HepG2 (cell line): Measurements from ENCODE around the gene AP1S3. TPM values are rescaled to one million over a fixed set of nuclear protein-coding genes. Genes with fewer than 3 reads are reported as not detected.

ENCODE experiments used
- BHLHE40 ChIP-seq: IDR thresholded peaks from 2 replicates; pipeline ENCODE4 v1.6.1; 2011; ENCODE audit warnings: low read length, improper control_type of control experiment
- CEBPG ChIP-seq: IDR thresholded peaks from 2 replicates; pipeline ENCODE4 v1.6.1; 2016
- DMAP1 ChIP-seq: IDR thresholded peaks from 2 replicates; pipeline ENCODE4 v1.6.1; 2016
- ETV5 ChIP-seq: IDR thresholded peaks from 2 replicates; pipeline ENCODE4 v1.6.1; 2018; ENCODE audit warnings: missing biosample characterization, missing genetic modification reagents, inconsistent platforms, borderline replicate concordance
- MAFK ChIP-seq, 2 experiments: IDR thresholded peaks in 1 of 2; conservative IDR thresholded peaks in 1 of 2; 2 replicates each; pipeline ENCODE4 v1.6.1; 2011; ENCODE audit warnings: improper control_type of control experiment in 2 of 2, low read length in 2 of 2
- POGZ ChIP-seq: sonication (generic); formaldehyde crosslinking; IDR thresholded peaks from 2 replicates; pipeline ENCODE4 v1.4.0; 2020; ENCODE audit warnings: mild to moderate bottlenecking, missing genetic modification reagents
- RFXAP ChIP-seq: sonication (generic); formaldehyde crosslinking; IDR thresholded peaks from 2 replicates; pipeline ENCODE4 v1.4.0; 2020; ENCODE audit warnings: missing genetic modification reagents, borderline replicate concordance
- ZNF317 ChIP-seq: sonication (generic); formaldehyde crosslinking; IDR thresholded peaks from 2 replicates; pipeline ENCODE4 v1.5.0; 2020; ENCODE audit warnings: mild to moderate bottlenecking, missing genetic modification reagents
- ZNF441 ChIP-seq: sonication (generic); formaldehyde crosslinking; IDR thresholded peaks from 2 replicates; pipeline ENCODE4 v1.7.0; 2021; ENCODE audit warnings: missing genetic modification reagents, borderline replicate concordance
- ZNF446 ChIP-seq: sonication (generic); formaldehyde crosslinking; IDR thresholded peaks from 2 replicates; pipeline ENCODE4 v1.5.0; 2020; ENCODE audit warnings: mild to moderate bottlenecking, missing genetic modification reagents
- ZNF552 ChIP-seq: sonication (generic); formaldehyde crosslinking; IDR thresholded peaks from 2 replicates; pipeline ENCODE4 v1.9.0; 2022; ENCODE audit warnings: missing genetic modification reagents, mild to moderate bottlenecking, borderline replicate concordance
- polyA plus RNA-seq, 8 experiments: library from polyadenylated mRNA; depleted of rRNA in 3 of 8; stranded (reverse) in 7 of 8; unstranded in 1 of 8; fragments of >200 nt; fragmentation: Illumina TruSeq in 4 of 8; extraction: Trizol in 4 of 8; gene quantifications; 2 replicates each; pipeline versions ENCODE4 v1.2.1 to v1.2.3, GENCODE V29; 2011 to 2016; ENCODE audit warnings: low read depth in 4 of 8, missing spikeins in 1 of 8, mixed read lengths in 1 of 8; ENCODE audit not compliant: insufficient read depth in 1 of 8
- total RNA-seq, 5 experiments: library from RNA; depleted of rRNA; stranded (reverse); fragments of >200 nt; fragmentation: Illumina TruSeq; extraction: Trizol; gene quantifications; 2 replicates each; pipeline ENCODE4 v1.2.3, GENCODE V29; 2016; ENCODE audit warnings: low read depth in 1 of 5
- TF ChIP-seq, protein P1 (sequence below): sonication (generic); formaldehyde crosslinking; IDR thresholded peaks from 2 replicates; pipeline ENCODE4 v1.4.0; 2020; ENCODE audit warnings: low read depth, missing genetic modification reagents
- TF ChIP-seq, protein P2 (sequence below): sonication (generic); formaldehyde crosslinking; IDR thresholded peaks from 2 replicates; pipeline ENCODE4 v1.4.0; 2020; ENCODE audit warnings: missing genetic modification reagents
- TF ChIP-seq, protein P3 (sequence below): sonication (generic); formaldehyde crosslinking; IDR thresholded peaks from 2 replicates; pipeline ENCODE4 v1.4.0; 2020; ENCODE audit warnings: mild to moderate bottlenecking, low read depth, missing genetic modification reagents
- TF ChIP-seq, protein P4 (sequence below): sonication (generic); formaldehyde crosslinking; IDR thresholded peaks from 2 replicates; pipeline ENCODE4 v1.4.0; 2020; ENCODE audit warnings: mild to moderate bottlenecking, missing genetic modification reagents, borderline replicate concordance
- TF ChIP-seq, protein P5 (sequence below): sonication (generic); formaldehyde crosslinking; IDR thresholded peaks from 2 replicates; pipeline ENCODE4 v1.4.0; 2020; ENCODE audit warnings: missing genetic modification reagents

AP1S3 gene
- total and polyA plus RNA-seq, 2 of the 13 experiments (the other 11 are each of a cell fraction or from before 2014, with no cell fraction given) = 3.0 to 16.3 TPM

DNA sequence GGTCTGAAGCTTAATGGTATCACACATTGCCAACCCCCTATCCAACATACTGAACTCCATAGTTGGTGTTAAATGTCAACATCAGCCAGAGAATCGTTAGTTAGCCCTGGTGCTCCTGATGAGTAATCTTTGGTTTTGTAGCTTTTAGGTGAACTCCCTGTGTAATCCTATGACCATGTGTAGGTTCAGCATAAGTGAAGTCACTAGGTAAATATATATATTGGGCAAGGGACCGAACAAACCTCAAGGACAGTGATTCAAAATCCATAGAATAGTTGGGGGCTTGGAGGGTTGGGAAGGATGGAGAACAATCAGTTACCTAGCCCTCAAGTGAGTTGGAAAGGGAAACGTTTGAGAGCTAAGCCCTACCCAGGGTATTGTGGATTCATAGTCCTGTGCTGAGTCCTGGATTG is 16.0 kb upstream of the AP1S3 start (continued):
- TF ChIP-seq, protein P1, sequence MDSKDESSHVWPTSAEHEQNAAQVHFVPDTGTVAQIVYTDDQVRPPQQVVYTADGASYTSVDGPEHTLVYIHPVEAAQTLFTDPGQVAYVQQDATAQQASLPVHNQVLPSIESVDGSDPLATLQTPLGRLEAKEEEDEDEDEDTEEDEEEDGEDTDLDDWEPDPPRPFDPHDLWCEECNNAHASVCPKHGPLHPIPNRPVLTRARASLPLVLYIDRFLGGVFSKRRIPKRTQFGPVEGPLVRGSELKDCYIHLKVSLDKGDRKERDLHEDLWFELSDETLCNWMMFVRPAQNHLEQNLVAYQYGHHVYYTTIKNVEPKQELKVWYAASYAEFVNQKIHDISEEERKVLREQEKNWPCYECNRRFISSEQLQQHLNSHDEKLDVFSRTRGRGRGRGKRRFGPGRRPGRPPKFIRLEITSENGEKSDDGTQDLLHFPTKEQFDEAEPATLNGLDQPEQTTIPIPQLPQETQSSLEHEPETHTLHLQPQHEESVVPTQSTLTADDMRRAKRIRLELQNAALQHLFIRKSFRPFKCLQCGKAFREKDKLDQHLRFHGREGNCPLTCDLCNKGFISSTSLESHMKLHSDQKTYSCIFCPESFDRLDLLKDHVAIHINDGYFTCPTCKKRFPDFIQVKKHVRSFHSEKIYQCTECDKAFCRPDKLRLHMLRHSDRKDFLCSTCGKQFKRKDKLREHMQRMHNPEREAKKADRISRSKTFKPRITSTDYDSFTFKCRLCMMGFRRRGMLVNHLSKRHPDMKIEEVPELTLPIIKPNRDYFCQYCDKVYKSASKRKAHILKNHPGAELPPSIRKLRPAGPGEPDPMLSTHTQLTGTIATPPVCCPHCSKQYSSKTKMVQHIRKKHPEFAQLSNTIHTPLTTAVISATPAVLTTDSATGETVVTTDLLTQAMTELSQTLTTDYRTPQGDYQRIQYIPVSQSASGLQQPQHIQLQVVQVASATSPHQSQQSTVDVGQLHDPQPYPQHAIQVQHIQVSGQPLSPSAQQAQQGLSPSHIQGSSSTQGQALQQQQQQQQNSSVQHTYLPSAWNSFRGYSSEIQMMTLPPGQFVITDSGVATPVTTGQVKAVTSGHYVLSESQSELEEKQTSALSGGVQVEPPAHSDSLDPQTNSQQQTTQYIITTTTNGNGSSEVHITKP (CRISPR knock-in tag) = no peak
- 0 out of 2 replicates have a peak, but pooled peaks have one; percentile 4 for TF ChIP-seq BHLHE40
- peak; percentile 43; the same call in 1 of the 2 replicates for TF ChIP-seq CEBPG (CRISPR knock-in tag)
- TF ChIP-seq, protein P2, sequence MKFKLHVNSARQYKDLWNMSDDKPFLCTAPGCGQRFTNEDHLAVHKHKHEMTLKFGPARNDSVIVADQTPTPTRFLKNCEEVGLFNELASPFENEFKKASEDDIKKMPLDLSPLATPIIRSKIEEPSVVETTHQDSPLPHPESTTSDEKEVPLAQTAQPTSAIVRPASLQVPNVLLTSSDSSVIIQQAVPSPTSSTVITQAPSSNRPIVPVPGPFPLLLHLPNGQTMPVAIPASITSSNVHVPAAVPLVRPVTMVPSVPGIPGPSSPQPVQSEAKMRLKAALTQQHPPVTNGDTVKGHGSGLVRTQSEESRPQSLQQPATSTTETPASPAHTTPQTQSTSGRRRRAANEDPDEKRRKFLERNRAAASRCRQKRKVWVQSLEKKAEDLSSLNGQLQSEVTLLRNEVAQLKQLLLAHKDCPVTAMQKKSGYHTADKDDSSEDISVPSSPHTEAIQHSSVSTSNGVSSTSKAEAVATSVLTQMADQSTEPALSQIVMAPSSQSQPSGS (CRISPR knock-in tag) = no peak
- TF ChIP-seq ZNF317 (CRISPR knock-in tag) = 0 out of 2 replicates have a peak, but pooled peaks have one; percentile 50
- no peak for TF ChIP-seq RFXAP (CRISPR knock-in tag)
- TF ChIP-seq POGZ (CRISPR knock-in tag) = peak; percentile 28; the same call in 1 of the 2 replicates
- TF ChIP-seq DMAP1 (CRISPR knock-in tag) = no peak
- 0 out of 4 replicates have a peak, but pooled peaks of 1 of the 2 experiments have one; percentile 3 for TF ChIP-seq MAFK (conservative IDR thresholded peaks at IDR 0.05 in 1 of 2, IDR thresholded peaks at IDR 0.05 in 1 of 2; ENCODE audit: low read length in 2 of 2)
- TF ChIP-seq, protein P3, sequence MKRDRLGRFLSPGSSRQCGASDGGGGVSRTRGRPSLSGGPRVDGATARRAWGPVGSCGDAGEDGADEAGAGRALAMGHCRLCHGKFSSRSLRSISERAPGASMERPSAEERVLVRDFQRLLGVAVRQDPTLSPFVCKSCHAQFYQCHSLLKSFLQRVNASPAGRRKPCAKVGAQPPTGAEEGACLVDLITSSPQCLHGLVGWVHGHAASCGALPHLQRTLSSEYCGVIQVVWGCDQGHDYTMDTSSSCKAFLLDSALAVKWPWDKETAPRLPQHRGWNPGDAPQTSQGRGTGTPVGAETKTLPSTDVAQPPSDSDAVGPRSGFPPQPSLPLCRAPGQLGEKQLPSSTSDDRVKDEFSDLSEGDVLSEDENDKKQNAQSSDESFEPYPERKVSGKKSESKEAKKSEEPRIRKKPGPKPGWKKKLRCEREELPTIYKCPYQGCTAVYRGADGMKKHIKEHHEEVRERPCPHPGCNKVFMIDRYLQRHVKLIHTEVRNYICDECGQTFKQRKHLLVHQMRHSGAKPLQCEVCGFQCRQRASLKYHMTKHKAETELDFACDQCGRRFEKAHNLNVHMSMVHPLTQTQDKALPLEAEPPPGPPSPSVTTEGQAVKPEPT (CRISPR knock-in tag) = no peak
- TF ChIP-seq, protein P4, sequence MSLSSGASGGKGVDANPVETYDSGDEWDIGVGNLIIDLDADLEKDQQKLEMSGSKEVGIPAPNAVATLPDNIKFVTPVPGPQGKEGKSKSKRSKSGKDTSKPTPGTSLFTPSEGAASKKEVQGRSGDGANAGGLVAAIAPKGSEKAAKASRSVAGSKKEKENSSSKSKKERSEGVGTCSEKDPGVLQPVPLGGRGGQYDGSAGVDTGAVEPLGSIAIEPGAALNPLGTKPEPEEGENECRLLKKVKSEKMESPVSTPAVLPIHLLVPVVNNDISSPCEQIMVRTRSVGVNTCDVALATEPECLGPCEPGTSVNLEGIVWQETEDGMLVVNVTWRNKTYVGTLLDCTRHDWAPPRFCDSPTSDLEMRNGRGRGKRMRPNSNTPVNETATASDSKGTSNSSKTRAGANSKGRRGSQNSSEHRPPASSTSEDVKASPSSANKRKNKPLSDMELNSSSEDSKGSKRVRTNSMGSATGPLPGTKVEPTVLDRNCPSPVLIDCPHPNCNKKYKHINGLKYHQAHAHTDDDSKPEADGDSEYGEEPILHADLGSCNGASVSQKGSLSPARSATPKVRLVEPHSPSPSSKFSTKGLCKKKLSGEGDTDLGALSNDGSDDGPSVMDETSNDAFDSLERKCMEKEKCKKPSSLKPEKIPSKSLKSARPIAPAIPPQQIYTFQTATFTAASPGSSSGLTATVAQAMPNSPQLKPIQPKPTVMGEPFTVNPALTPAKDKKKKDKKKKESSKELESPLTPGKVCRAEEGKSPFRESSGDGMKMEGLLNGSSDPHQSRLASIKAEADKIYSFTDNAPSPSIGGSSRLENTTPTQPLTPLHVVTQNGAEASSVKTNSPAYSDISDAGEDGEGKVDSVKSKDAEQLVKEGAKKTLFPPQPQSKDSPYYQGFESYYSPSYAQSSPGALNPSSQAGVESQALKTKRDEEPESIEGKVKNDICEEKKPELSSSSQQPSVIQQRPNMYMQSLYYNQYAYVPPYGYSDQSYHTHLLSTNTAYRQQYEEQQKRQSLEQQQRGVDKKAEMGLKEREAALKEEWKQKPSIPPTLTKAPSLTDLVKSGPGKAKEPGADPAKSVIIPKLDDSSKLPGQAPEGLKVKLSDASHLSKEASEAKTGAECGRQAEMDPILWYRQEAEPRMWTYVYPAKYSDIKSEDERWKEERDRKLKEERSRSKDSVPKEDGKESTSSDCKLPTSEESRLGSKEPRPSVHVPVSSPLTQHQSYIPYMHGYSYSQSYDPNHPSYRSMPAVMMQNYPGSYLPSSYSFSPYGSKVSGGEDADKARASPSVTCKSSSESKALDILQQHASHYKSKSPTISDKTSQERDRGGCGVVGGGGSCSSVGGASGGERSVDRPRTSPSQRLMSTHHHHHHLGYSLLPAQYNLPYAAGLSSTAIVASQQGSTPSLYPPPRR (CRISPR knock-in tag) = no peak
- TF ChIP-seq, protein P5, sequence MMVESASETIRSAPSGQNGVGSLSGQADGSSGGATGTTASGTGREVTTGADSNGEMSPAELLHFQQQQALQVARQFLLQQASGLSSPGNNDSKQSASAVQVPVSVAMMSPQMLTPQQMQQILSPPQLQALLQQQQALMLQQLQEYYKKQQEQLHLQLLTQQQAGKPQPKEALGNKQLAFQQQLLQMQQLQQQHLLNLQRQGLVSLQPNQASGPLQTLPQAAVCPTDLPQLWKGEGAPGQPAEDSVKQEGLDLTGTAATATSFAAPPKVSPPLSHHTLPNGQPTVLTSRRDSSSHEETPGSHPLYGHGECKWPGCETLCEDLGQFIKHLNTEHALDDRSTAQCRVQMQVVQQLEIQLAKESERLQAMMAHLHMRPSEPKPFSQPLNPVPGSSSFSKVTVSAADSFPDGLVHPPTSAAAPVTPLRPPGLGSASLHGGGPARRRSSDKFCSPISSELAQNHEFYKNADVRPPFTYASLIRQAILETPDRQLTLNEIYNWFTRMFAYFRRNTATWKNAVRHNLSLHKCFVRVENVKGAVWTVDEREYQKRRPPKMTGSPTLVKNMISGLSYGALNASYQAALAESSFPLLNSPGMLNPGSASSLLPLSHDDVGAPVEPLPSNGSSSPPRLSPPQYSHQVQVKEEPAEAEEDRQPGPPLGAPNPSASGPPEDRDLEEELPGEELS = no peak
- peak; percentile 29; the same call in 1 of the 2 replicates for TF ChIP-seq ETV5 (CRISPR knock-in tag)
- TF ChIP-seq ZNF446 (CRISPR knock-in tag) = no peak
- no peak for TF ChIP-seq ZNF552 (CRISPR knock-in tag)
- no peak for TF ChIP-seq ZNF441 (CRISPR knock-in tag)
